C4-2B (cell line): Measurements from ENCODE around the gene CCDC127.

Experiments used
- H3K27ac ChIP-seq: fragments of 450-650 bp; 2 replicates; pipeline ENCODE4 v1.5.1; 2017
- ZFX ChIP-seq: fragments of 450-650 bp; IDR thresholded peaks from 2 replicates; pipeline ENCODE4 v1.6.1; 2017
- TF ChIP-seq, protein P1 (sequence below): fragments of 450-650 bp; conservative IDR thresholded peaks from 2 replicates; pipeline ENCODE4 v1.5.1; 2017; ENCODE audit warnings: mild to moderate bottlenecking

The CCDC127 gene

GRCh38 chr5:164244-164643, 53.7 kb downstream of the CCDC127 start:
- TF ChIP-seq, protein P1, sequence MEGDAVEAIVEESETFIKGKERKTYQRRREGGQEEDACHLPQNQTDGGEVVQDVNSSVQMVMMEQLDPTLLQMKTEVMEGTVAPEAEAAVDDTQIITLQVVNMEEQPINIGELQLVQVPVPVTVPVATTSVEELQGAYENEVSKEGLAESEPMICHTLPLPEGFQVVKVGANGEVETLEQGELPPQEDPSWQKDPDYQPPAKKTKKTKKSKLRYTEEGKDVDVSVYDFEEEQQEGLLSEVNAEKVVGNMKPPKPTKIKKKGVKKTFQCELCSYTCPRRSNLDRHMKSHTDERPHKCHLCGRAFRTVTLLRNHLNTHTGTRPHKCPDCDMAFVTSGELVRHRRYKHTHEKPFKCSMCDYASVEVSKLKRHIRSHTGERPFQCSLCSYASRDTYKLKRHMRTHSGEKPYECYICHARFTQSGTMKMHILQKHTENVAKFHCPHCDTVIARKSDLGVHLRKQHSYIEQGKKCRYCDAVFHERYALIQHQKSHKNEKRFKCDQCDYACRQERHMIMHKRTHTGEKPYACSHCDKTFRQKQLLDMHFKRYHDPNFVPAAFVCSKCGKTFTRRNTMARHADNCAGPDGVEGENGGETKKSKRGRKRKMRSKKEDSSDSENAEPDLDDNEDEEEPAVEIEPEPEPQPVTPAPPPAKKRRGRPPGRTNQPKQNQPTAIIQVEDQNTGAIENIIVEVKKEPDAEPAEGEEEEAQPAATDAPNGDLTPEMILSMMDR, result no peak
- no peak for TF ChIP-seq ZFX
- H3K27ac ChIP-seq, result no peak overlapping the region

DNA sequence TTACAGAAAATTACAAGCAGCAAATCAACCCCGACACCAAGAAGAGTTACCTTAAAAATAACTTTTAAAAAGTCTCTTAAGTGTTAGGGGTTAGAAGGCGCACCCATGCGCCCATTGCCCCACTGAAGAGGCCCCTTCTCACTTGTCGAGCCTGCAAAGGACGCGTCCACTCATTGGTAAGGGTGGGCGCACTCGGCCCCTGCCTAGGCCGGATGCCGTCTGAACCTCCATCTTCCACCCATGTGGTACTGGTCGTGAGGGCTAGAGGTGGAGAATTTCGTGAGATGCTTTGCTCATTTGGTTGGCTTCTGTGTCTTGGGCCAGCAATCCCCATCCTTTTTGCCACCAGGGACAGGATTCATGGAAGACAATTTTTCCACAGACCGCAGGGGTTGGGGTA, 54.1 kb downstream of the CCDC127 start:
- TF ChIP-seq, protein P1, result no peak
- no peak for TF ChIP-seq ZFX
- no peak overlapping the region for H3K27ac ChIP-seq

DNA sequence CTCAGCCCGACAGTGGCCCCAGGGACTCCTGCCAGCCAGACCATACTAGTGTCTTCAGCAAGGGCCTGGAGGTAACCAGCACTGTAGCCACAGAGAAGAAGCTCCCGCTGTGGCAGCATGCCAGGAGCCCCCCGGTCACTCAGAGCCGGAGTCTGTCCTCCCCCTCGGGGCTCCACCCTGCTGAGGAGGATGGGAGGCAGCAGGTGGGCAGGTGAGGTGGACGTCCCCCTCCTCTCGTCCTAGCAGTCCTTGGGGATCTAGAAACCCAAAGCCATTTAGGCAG, 54.7 kb downstream of the CCDC127 start:
- H3K27ac ChIP-seq, result no peak overlapping the region
- TF ChIP-seq, protein P1, result no peak
- TF ChIP-seq ZFX, result no peak

- H3K27ac ChIP-seq, result no peak overlapping the region
- no peak for TF ChIP-seq ZFX
- TF ChIP-seq, protein P1, result no peak
Observed at GRCh38 chr5:162565-163337, 55.2 kb downstream of the CCDC127 start.

GRCh38 chr5:162190-162564, 55.8 kb downstream of the CCDC127 start:
- no peak overlapping the region for H3K27ac ChIP-seq
- TF ChIP-seq ZFX, result no peak
- TF ChIP-seq, protein P1, result no peak

DNA sequence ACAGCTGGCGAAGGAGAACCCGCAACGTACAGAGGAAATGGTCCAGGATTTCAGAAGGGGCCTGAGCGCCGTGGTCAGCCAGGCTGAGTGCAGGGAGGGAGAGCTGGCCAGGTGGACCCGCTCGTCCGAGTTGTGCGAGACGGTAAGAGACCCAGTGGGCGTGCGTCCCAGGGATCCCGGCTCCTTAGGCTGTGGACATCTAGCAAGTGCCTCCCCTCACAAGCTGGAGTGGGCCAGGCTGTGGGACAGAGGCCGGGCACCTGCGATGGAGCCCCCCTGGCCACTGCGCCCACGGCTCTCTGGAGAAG, 56.2 kb downstream of the CCDC127 start:
- no peak overlapping the region for H3K27ac ChIP-seq
- TF ChIP-seq, protein P1, result no peak
- TF ChIP-seq ZFX, result no peak

- TF ChIP-seq ZFX, result no peak
- TF ChIP-seq, protein P1, result no peak
- H3K27ac ChIP-seq, result no peak overlapping the region
Observed at GRCh38 chr5:160921-161802, 56.8 kb downstream of the CCDC127 start.
